GM20000 (cell line): ENCODE measurements around the gene INPP1.
A peak's percentile ranks its signal among the peaks of the same experiment; 100 is the strongest.

Source experiments
- DNase-seq: peaks from one replicate; pipeline ENCODE4 v3.0.0; 2012; ENCODE audit warnings: low spot score
- TF ChIP-seq, protein P1 (sequence below): IDR thresholded peaks from 2 replicates; pipeline ENCODE4 v1.5.1; 2012; ENCODE audit warnings: mild to moderate bottlenecking, control low read depth; ENCODE audit errors: extremely low read depth, missing control alignments

Gene INPP1

DNA sequence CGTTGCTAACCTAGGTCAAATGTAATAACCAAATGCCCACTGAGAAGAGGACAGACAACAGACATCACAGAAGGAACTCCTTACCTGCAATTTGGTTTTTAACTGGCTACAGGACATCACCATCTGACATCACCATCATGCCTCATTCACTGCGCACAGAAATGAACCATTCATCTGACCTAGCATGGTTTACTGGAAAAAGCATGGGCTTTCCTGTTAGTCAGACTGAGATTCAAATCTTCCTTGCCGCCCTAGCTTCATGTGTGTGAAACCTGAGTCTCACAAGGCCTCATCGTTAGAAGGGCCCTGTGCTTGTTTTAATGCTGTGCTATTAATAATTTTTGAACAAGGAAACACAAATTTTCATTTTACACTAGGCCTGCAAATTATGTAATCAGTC, 22.7 kb upstream of the INPP1 start:
- peak; percentile 29 for DNase-seq
- TF ChIP-seq, protein P1, sequence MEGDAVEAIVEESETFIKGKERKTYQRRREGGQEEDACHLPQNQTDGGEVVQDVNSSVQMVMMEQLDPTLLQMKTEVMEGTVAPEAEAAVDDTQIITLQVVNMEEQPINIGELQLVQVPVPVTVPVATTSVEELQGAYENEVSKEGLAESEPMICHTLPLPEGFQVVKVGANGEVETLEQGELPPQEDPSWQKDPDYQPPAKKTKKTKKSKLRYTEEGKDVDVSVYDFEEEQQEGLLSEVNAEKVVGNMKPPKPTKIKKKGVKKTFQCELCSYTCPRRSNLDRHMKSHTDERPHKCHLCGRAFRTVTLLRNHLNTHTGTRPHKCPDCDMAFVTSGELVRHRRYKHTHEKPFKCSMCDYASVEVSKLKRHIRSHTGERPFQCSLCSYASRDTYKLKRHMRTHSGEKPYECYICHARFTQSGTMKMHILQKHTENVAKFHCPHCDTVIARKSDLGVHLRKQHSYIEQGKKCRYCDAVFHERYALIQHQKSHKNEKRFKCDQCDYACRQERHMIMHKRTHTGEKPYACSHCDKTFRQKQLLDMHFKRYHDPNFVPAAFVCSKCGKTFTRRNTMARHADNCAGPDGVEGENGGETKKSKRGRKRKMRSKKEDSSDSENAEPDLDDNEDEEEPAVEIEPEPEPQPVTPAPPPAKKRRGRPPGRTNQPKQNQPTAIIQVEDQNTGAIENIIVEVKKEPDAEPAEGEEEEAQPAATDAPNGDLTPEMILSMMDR, result no peak

DNA sequence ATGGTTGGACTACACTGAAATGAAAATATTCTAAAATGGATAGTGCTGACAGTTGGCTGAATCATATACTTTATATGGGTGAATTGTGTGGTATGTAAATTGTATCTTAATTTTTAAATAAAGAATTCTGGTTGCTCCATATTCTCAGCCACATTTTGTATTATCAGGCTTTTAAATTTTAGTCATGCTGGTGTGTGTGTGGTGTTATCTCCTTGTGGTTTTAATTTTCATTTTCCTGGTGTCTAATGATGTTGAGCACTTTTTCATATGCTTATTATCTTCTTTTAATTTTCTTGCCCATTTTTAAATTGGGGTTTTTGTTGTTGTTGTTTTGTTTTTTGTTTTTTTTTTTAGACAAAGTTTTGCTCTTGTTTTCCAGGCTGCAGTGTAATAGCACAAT, 20.0 kb upstream of the INPP1 start:
- TF ChIP-seq, protein P1, result no peak
- DNase-seq, result no peak

DNA sequence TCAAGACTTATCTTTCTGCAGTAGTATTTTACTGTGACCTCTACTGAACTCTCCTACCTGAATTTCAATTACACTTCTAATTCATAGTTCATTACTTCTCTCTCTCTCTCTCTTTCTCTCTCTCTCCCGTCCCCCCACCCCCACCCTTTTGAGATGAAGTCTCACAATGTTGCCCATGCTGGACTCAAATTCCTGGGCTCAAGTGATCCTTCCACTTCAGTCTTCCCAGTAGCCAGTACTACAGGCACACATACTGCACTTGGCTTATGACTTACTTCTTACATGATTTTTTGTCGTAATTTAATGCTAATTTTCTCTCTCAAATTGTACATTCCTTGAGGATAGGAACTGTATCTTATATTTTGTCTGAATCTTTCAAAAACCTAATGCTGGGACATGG, 17.8 kb upstream of the INPP1 start:
- TF ChIP-seq, protein P1, result no peak
- no peak for DNase-seq

DNA sequence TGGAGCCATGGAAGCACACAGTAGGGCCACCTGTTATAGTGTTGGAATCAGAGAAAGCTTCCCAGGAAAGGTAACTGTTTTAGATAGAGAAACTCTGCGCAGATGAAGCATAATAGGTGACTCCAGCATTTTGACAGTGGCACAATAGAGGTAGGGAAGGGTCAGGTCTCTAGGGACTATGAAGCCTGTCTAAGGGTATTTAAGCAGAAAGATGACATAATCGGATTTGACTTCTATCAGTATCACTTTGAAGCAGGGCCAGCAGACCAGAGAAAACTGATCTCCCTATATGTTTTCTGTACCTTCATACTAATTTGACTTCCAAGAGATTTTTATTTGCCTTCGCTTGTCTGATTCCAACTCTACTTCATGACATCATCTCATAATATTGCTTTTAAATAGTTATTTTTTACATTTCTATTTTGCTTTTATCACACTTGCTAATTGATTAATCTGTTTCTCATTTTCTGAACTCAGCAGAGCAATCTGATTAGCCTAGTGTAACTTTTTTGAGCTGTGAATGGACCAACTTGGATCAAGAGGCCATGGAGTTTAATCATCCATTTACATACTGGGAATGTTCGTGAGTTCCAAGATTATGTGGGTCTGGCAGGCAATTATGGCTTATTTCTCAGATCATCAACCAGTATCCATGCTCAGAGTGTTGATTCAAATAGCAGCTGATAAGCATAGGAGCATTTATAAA, 15.4 kb upstream of the INPP1 start:
- TF ChIP-seq, protein P1, result no peak
- DNase-seq, result no peak

DNA sequence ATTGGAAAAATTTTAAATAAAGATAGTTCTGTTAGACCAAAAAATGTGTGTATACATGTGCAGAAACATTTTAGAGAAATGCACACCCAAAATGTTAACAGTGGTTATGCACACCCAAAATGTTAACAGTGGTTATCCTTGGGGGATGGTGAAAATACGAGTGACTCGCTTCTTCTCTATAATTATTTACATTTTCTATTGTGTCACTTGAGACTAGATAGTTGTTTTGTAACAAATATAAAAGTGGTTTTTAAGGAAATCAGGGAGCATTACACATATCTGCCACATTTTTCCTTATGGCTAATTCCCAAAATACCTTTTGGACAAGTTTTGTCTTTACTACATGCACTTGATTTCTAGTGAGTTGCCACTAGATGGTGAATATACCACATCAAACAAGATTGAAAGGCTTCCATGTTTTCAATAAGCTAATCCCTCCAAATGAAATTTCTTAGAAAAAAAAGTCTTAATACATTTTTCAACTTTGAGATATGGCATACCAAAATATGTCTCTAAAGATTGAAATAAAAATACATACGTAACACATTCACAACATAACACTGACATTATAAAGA, 14.7 kb upstream of the INPP1 start:
- TF ChIP-seq, protein P1, result no peak
- DNase-seq, result no peak

DNA sequence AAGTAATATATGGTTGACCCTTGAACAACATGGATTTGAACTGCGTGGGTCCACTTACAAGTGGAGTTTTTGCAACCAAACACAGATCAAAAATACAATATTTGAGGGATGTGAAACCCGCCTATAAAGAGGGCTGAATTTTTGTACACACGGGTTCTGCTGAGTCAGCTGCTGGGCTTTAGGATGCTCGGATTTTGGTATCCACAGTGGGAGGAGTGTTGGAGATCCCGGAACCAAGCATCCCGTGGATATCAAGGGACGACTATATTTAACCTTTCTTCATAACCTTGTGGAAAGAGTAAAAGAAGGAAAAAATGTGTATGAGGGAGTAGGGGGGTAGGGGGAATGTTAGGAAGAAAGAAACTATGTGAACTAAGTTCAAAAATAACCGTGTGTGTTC, 10.0 kb upstream of the INPP1 start:
- TF ChIP-seq, protein P1, result no peak
- no peak for DNase-seq

DNA sequence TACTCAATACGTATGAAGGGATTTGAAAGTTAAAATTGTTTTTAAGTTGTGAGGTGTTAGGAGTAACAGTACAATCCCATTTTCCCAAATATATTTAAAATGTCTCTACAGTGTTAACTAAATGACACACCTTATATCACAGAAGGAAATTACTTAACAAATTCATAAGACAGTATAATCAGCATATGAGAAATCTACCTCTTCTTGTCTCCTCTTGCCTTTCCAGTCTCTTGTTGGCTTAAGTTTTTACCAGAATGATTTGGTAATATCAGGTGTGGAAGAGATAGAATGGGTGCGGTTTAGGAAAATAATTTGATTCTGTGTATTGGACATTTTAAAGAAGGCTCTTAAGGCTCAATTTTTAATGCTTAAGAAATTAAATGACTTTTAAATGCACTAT, 9.5 kb upstream of the INPP1 start:
- TF ChIP-seq, protein P1, result no peak
- DNase-seq, result no peak
